WTC11 (cell line): ENCODE data around the gene STARD8. TPM values are rescaled to one million over a fixed set of nuclear protein-coding genes. Genes with fewer than 3 reads are reported as not detected.
A peak's percentile ranks its signal among the peaks of the same experiment; 100 is the strongest.

ENCODE experiments used
- ATAC-seq: fragments of 200-7000 bp; cut with Tn5 transposase; 2 replicates; pipeline ENCODE4 v1.10.0; 2021; ENCODE audit warnings: mild to moderate bottlenecking, moderate library complexity
- CTCF ChIA-PET: fragments of 300-600 bp; sonication (Branson Sonifier 250); formaldehyde crosslinking; loops from one replicate; lab custom pipeline; 2021; ENCODE audit warnings: antibody characterized with exemption; lab: Charles Lee
- POLR2A ChIA-PET: fragments of 350-600 bp; sonication (Branson Sonifier 250); formaldehyde crosslinking; loops from one replicate; lab custom pipeline; 2021; ENCODE audit warnings: antibody characterized with exemption; lab: Charles Lee
- DNase-seq: peaks from one replicate; pipeline ENCODE4 v3.0.0; 2021; ENCODE audit warnings: low spot score
- H3K27ac Mint-ChIP-seq: 2 replicates; pipeline ENCODE4 v1.8.0; 2021; ENCODE audit warnings: mixed read lengths
- H3K27me3 Mint-ChIP-seq: 2 replicates; pipeline ENCODE4 v1.8.0; 2021; ENCODE audit warnings: low read depth, mild to moderate bottlenecking, moderate library complexity, mixed read lengths
- H3K36me3 Mint-ChIP-seq: 2 replicates; pipeline ENCODE4 v1.8.0; 2021; ENCODE audit warnings: mixed read lengths
- H3K4me1 Mint-ChIP-seq: 2 replicates; pipeline ENCODE4 v1.8.0; 2022; ENCODE audit warnings: mixed read lengths
- H3K4me3 Mint-ChIP-seq: 2 replicates; pipeline ENCODE4 v1.8.0; 2021; ENCODE audit warnings: mild to moderate bottlenecking, moderate library complexity, mixed read lengths
- H3K9me3 Mint-ChIP-seq: 2 replicates; pipeline ENCODE4 v1.8.0; 2021; ENCODE audit warnings: mixed read lengths
- ATF1 ChIP-seq: sonication (generic); formaldehyde crosslinking; IDR thresholded peaks from 2 replicates; pipeline ENCODE4 v1.8.1; 2023; ENCODE audit warnings: mild to moderate bottlenecking, moderate library complexity, missing genetic modification reagents
- ATF2 ChIP-seq: sonication (generic); formaldehyde crosslinking; IDR thresholded peaks from 2 replicates; pipeline ENCODE4 v1.8.1; 2022; ENCODE audit warnings: low read depth, missing genetic modification reagents, borderline replicate concordance
- ATF3 ChIP-seq: sonication (generic); formaldehyde crosslinking; conservative IDR thresholded peaks from 2 replicates; pipeline ENCODE4 v1.8.1; 2022; ENCODE audit warnings: mild to moderate bottlenecking, missing genetic modification reagents
- CBFB ChIP-seq: sonication (generic); formaldehyde crosslinking; IDR thresholded peaks from 2 replicates; pipeline ENCODE4 v1.8.1; 2022; ENCODE audit warnings: mild to moderate bottlenecking, low read depth, missing genetic modification reagents
- FOXJ3 ChIP-seq: sonication (generic); formaldehyde crosslinking; IDR thresholded peaks from 2 replicates; pipeline ENCODE4 v1.9.0; 2021; ENCODE audit warnings: missing genetic modification reagents, mild to moderate bottlenecking, borderline replicate concordance
- FOXP1 ChIP-seq: sonication (generic); formaldehyde crosslinking; IDR thresholded peaks from 2 replicates; pipeline ENCODE4 v1.8.0; 2022; ENCODE audit warnings: missing genetic modification reagents, mild to moderate bottlenecking, moderate library complexity, borderline replicate concordance
- GTF2I ChIP-seq: fragments of 250-450 bp; sonication (Bioruptor Pico); conservative IDR thresholded peaks from 2 replicates; pipeline ENCODE4 v1.4.0; 2021; ENCODE audit warnings: mild to moderate bottlenecking
- IRF1 ChIP-seq: sonication (generic); formaldehyde crosslinking; IDR thresholded peaks from 2 replicates; pipeline ENCODE4 v1.8.0; 2023; ENCODE audit warnings: missing genetic modification reagents
- MXD4 ChIP-seq: fragments of 250-450 bp; sonication (Bioruptor Pico); IDR thresholded peaks from 2 replicates; pipeline ENCODE4 v1.8.0; 2021; ENCODE audit warnings: mild to moderate bottlenecking, moderate library complexity, borderline replicate concordance
- PREB ChIP-seq: sonication (generic); formaldehyde crosslinking; IDR thresholded peaks from 2 replicates; pipeline ENCODE4 v1.8.1; 2022; ENCODE audit warnings: mild to moderate bottlenecking, missing genetic modification reagents, moderate library complexity, borderline replicate concordance
- PRRX2 ChIP-seq: fragments of 250-450 bp; sonication (Bioruptor Pico); IDR thresholded peaks from 2 replicates; pipeline ENCODE4 v1.8.0; 2021; ENCODE audit warnings: mild to moderate bottlenecking
- SMAD4 ChIP-seq: sonication (generic); formaldehyde crosslinking; IDR thresholded peaks from 2 replicates; pipeline ENCODE4 v1.8.0; 2022; ENCODE audit warnings: mild to moderate bottlenecking, missing genetic modification reagents
- TCF7 ChIP-seq: sonication (generic); formaldehyde crosslinking; IDR thresholded peaks from 2 replicates; pipeline ENCODE4 v1.8.0; 2022; ENCODE audit warnings: mild to moderate bottlenecking, low read depth, missing genetic modification reagents, moderate library complexity
- ZBTB21 ChIP-seq: sonication (generic); formaldehyde crosslinking; IDR thresholded peaks from 2 replicates; pipeline ENCODE4 v1.8.1; 2023; ENCODE audit warnings: mild to moderate bottlenecking, missing genetic modification reagents, borderline replicate concordance
- ZNF317 ChIP-seq: sonication (generic); formaldehyde crosslinking; IDR thresholded peaks from 2 replicates; pipeline ENCODE4 v1.8.1; 2023; ENCODE audit warnings: low read depth, mild to moderate bottlenecking, moderate library complexity, missing genetic modification reagents, borderline replicate concordance
- total RNA-seq: library from RNA; stranded (reverse); gene quantifications from 3 replicates; pipeline ENCODE4 v1.2.3, GENCODE V29; 2021
- TF ChIP-seq, protein P1 (sequence below): sonication (generic); formaldehyde crosslinking; IDR thresholded peaks from 2 replicates; pipeline ENCODE4 v1.8.0; 2022; ENCODE audit warnings: missing genetic modification reagents

Gene STARD8
- total RNA-seq, 1 experiment from 2014 or later, result 8.5 TPM

GRCh38 chrX:68694435-68695205 lies 47.2 kb downstream of the STARD8 start:
- ATAC-seq (no peak), DNase-seq (no peak)
- ChIA-PET POLR2A (interaction anchor here (1.3 kb wide), 1 partner anchor 22 kb away, joined by 4 read pairs; no protein-coding TSS in a partner anchor), CTCF (interaction anchor here (0.5 to 2.2 kb wide), 4 partner anchors 9 to 848 kb away, joined by 3 to 11 read pairs (median 4); no protein-coding TSS in a partner anchor)
- Mint-ChIP-seq H3K36me3 (0 out of 2 replicates have a peak, but pooled peaks cover 3% of the 10 kb centered on the region), H3K27me3 (peaks cover 10% of the 10 kb centered on the region), H3K27ac (no peak overlapping the region), H3K4me1 (peaks cover 33% of the 10 kb centered on the region), H3K9me3 (no peaks in the 10 kb centered on the region), H3K4me3 (peak overlapping the region; percentile 64)
- TF ChIP-seq IRF1 (CRISPR knock-in tag), result no peak
- no peak for TF ChIP-seq ATF3
- TF ChIP-seq CBFB, result no peak
- no peak for TF ChIP-seq FOXP1 (CRISPR knock-in tag)
- no peak for TF ChIP-seq MXD4 (CRISPR knock-in tag)
- no peak for TF ChIP-seq PRRX2 (CRISPR knock-in tag)
- TF ChIP-seq FOXJ3 (CRISPR knock-in tag), result no peak
- TF ChIP-seq ATF2 (CRISPR knock-in tag), result no peak
- no peak for TF ChIP-seq ZNF317
- no peak for TF ChIP-seq SMAD4

DNA sequence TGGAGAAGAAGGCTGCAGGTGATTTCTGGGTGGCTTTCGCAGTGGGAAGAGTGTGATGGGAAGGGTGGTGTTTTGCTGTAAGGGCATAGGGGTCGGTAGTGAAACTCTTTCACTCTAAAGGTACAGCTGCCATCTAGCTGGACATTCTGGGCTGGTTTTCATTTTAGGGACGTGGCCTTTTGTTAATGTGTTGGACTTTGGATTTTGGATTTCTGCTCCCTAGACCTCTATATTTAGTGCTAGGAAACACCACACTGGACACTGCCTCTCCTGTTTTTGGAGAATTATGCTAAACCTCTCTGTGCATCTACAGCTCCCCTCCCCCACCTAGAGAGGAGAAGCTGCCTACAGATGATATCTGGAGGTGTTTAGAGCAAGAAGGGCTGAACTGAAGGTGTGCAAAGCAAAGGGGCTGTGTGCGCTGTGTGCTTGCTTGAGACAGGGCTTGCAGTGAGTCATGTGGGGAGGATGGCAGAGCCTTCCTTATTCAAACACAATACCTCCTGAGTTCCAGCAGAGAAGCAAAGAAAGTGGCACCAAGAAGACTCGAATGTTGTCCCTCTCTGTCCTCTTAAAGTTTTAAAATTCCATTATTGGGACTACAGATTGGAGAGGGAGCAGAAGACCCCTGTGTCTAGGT lies 47.9 kb downstream of the STARD8 start:
- no peak overlapping the region for H3K27ac Mint-ChIP-seq
- TF ChIP-seq, protein P1, sequence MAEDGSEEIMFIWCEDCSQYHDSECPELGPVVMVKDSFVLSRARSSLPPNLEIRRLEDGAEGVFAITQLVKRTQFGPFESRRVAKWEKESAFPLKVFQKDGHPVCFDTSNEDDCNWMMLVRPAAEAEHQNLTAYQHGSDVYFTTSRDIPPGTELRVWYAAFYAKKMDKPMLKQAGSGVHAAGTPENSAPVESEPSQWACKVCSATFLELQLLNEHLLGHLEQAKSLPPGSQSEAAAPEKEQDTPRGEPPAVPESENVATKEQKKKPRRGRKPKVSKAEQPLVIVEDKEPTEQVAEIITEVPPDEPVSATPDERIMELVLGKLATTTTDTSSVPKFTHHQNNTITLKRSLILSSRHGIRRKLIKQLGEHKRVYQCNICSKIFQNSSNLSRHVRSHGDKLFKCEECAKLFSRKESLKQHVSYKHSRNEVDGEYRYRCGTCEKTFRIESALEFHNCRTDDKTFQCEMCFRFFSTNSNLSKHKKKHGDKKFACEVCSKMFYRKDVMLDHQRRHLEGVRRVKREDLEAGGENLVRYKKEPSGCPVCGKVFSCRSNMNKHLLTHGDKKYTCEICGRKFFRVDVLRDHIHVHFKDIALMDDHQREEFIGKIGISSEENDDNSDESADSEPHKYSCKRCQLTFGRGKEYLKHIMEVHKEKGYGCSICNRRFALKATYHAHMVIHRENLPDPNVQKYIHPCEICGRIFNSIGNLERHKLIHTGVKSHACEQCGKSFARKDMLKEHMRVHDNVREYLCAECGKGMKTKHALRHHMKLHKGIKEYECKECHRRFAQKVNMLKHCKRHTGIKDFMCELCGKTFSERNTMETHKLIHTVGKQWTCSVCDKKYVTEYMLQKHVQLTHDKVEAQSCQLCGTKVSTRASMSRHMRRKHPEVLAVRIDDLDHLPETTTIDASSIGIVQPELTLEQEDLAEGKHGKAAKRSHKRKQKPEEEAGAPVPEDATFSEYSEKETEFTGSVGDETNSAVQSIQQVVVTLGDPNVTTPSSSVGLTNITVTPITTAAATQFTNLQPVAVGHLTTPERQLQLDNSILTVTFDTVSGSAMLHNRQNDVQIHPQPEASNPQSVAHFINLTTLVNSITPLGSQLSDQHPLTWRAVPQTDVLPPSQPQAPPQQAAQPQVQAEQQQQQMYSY (CRISPR knock-in tag), result no peak
- TF ChIP-seq GTF2I (CRISPR knock-in tag) (no peak), ATF1 (CRISPR knock-in tag) (no peak), ZBTB21 (CRISPR knock-in tag) (no peak), TCF7 (CRISPR knock-in tag) (no peak), PREB (CRISPR knock-in tag) (no peak)
- POLR2A ChIA-PET, result interaction anchor here (1.3 kb wide), 1 partner anchor 23 kb away, joined by 4 read pairs; no protein-coding TSS in a partner anchor

More for the DNA sequence above, 47.9 kb downstream of the STARD8 start:
- H3K36me3 Mint-ChIP-seq, result 0 out of 2 replicates have a peak, but pooled peaks cover 3% of the 10 kb centered on the region
- H3K4me1 Mint-ChIP-seq, result peaks cover 33% of the 10 kb centered on the region
- peaks cover 10% of the 10 kb centered on the region; the same call in 1 of the 2 replicates for H3K27me3 Mint-ChIP-seq
- ATAC-seq, result no peak
- no peak for DNase-seq
- CTCF ChIA-PET, result interaction anchor here (0.8 to 2.2 kb wide), 3 partner anchors 9 to 15 kb away, joined by 3 to 11 read pairs (median 3); no protein-coding TSS in a partner anchor
- H3K9me3 Mint-ChIP-seq, result no peaks in the 10 kb centered on the region
- H3K4me3 Mint-ChIP-seq, result peak overlapping the region; percentile 20; the same call in 1 of the 2 replicates
